ENCODE data around the gene NFATC1.

Gene NFATC1

GRCh38 chr18:79405781-79406575, 10.2 kb downstream of the NFATC1 start:
- DNase-seq = no peak

DNA sequence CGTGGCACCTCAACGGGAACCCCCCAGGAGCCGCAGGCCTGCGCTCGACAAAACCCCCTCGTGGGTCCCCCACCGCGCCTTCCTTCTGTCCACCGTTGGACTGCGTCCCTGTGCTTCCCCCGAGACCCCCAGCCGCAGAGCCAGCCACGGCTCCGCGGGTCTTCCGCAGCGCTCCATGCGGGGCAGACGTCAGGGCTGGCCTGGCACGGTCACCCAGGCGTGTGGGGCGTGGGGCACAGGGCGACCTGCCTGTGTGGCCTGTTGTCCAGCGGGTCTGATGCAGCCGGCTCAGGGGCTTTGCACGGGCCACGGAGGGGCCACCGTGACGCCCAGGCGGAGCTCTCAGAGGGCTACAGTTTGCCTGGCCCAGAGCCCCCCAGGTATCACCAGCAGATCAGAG, 11.0 kb downstream of the NFATC1 start:
- DNase-seq = no peak

DNA sequence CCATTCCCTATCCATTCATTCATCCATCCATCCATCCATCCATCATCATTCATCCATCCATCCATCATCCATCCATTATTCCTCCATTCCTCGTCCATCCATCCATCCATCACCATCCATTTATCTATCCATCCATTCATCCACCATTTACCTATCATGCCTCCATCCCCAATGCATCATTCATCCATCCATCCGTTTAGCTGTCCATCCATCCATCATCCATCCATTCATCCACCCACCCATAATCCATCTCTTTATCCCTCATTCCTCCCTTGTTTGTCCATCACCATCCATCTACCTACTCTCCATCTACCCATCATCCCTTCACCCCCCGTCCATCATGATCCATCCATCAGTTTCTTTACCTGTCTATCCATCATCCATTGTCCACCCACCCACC, 13.6 kb downstream of the NFATC1 start:
- no peak for DNase-seq

DNA sequence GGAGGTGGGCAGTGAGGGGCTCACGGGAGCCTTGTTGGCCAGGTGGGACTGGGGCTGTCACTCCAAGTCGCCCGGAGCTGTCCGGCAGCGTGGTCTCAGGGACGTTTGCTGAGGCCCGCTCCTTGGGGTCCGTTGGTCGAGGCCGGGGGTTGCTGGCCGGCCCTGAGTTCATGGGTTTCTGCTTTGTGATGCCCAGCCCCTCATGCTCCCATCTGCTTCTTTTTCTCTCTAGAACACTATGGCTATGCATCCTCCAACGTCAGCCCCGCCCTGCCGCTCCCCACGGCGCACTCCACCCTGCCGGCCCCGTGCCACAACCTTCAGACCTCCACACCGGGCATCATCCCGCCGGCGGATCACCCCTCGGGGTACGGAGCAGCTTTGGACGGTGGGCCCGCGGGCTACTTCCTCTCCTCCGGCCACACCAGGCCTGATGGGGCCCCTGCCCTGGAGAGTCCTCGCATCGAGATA, 14.5 kb downstream of the NFATC1 start:
- DNase-seq = no peak

DNA sequence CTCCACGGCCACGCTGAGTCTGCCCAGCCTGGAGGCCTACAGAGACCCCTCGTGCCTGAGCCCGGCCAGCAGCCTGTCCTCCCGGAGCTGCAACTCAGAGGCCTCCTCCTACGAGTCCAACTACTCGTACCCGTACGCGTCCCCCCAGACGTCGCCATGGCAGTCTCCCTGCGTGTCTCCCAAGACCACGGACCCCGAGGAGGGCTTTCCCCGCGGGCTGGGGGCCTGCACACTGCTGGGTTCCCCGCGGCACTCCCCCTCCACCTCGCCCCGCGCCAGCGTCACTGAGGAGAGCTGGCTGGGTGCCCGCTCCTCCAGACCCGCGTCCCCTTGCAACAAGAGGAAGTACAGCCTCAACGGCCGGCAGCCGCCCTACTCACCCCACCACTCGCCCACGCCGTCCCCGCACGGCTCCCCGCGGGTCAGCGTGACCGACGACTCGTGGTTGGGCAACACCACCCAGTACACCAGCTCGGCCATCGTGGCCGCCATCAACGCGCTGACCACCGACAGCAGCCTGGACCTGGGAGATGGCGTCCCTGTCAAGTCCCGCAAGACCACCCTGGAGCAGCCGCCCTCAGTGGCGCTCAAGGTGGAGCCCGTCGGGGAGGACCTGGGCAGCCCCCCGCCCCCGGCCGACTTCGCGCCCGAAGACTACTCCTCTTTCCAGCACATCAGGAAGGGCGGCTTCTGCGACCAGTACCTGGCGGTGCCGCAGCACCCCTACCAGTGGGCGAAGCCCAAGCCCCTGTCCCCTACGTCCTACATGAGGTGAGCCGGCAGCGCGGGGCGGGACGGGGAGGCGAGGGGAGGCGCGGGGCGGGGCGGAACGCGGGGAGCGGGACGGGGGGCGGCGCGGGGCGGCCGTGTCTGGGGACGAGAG, 15.2 kb downstream of the NFATC1 start:
- DNase-seq = no peak

DNA sequence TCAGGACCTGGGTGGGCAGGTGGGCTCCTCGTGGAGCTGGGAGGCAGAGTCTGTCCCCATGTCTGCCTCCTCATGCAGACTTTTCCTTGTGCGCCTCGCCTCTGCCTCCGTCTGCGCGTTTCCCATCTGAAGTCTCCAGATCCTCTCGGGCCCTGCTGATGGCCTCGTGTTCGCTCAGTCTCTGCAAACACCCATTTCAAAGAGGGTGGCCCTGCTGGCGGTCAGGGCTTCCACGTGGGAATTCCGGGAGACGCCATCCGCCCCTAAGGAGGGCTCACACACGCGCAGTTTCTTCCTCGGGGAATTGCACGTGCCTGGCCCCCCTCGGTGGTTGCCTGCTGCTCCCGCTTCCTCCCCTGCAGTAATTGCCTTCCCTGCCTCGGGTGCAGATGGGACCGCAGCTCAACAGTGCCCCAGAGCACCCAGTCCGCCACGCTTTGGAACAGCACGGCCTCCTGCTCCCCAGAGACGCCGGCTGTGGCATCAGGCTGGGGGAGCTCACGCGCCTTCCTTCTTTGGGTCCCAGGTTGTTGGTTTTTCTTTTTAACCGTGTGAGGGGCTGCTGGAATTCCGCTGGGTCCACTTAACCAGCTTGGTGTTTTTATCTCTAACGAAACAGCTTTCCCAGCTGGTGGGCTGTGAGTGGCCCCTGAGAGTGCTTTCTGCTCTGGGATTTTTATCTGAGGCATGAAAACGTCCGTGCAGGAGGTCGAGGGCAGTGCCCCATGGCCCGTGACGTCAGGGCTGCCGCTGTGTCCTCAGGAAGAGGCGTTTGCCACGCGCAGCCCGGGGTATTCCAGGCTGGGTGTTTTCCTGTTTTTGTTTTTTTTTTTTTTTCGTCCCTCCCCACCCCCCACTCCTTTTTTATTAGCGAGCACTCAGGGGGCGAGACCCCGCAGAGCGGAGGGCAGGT, 16.1 kb downstream of the NFATC1 start:
- no peak for DNase-seq

DNA sequence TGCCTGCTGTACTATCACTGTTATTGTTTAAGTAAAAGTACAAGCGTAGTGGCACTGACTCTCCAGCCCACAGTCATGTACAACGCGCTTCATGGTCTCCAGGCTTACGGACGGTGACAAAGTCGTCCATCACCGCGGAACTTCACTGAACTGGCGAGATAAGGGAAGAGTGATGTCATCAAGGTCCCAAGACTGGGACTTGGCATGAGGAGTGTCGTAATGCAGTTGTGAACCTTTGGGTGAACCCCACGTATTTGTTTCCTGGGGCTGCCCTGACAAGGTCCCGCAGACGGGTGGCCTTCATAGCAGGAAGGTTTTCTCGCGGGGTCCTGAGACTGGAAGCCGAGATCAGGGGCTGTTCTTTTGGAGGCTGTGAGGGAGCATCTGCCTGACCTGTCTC, 17.3 kb downstream of the NFATC1 start:
- DNase-seq = no peak

- DNase-seq = no peak
Observed at GRCh38 chr18:79413426-79413825, 17.7 kb downstream of the NFATC1 start.

DNA sequence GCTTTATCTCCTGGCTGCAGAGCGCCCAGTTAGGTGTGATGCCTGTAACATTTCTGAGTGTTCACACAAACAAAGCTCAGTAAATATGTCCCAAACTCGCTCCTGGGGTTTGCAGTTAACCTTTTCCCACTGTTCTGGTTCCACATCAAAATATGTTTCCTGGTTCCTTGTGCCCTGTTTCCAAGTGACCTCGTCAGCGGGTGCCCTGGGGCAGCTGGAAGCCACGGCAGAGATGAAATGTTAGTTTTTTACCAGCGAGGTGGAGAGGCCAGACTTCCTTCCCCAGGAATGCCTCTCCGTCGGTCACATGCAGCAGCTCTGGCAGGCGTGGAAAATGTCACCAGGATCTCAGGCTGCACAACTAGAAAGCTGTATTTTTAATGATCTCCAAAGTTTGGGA, 18.2 kb downstream of the NFATC1 start:
- no peak for DNase-seq

DNA sequence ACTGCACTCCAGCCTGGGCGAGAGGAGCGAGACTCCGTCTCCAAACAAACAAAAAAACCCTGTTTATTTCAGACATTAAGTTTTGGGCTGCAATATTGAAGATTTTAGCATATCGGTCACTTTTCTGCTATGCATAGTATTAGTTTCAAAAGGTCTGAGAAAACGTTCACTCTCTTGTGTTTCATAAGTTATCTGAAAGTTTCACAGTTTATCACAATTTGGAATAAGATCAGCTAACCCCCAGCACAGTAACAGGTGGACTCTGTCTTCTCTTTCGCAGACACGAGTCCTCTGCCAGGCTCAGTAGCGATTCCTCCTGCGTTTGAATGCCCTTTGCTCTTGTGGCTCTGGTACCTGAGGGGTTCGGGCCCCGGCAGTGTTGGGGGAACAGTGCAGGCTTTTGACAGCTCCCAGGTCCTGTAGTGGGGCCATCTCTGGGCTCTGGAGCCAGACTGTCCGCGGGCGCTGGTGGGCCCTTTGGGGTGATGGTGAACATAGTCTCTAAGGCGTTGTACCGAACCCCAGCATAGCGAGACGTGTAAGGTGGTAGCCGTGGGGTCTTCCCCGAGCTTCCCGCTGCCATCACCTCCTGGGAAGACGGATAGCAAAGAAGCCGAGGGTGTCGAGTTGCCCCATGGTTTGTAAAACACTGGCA, 20.4 kb downstream of the NFATC1 start:
- DNase-seq = no peak

- no peak for DNase-seq
Observed at GRCh38 chr18:79416677-79417052, 20.9 kb downstream of the NFATC1 start.

DNA sequence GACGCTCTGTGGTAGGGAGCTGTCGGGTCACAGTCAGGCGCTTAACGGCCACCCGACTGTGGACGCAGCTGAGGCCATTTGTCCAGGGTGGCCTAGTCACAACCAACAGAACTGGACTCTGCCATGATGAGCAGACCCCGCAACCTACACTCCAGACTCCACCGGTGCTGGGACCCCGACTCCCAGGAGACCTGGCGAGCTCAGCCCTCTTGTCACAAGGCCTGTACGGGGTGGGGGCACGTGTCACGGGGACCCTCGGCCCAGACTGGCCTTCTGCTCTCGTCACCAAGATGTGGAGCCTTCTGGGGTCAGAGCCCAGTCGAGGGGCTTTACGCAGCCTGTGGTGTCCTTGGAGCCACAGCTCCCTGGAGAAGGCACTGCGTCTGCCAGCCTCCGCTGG, 22.5 kb downstream of the NFATC1 start:
- DNase-seq = no peak

- no peak for DNase-seq
Observed at GRCh38 chr18:79418642-79419041, 22.9 kb downstream of the NFATC1 start.

DNA sequence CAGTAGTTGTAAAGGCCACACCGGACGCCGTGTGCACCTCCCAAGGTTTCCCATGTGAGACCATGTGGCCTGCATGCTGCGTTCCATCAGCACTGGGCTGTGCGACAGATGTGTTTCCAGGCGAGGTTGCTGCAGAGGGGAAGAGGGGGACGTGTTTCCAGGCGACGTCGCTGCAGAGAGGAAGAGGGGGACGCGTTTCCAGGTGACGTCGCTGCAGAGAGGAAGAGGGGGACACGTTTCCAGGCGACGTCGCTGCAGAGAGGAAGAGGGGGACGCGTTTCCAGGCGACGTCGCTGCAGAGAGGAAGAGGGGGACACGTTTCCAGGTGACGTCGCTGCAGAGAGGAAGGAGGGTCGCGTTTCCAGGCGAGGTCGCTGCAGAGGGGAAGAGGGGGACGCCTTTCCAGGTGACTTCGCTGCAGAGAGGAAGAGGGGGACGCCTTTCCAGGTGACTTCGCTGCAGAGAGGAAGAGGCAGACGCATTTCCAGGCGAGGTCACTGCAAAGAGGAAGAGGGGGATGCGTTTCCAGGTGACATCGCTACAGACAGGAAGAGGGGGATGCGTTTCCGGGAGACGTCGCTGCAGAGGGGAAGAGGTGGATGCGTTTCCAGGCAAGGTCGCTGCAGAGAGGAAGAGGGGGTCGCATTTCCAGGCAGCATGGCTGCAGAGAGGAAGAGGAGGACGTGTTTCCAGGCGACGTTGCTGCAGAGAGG, 24.5 kb downstream of the NFATC1 start:
- DNase-seq = no peak

DNA sequence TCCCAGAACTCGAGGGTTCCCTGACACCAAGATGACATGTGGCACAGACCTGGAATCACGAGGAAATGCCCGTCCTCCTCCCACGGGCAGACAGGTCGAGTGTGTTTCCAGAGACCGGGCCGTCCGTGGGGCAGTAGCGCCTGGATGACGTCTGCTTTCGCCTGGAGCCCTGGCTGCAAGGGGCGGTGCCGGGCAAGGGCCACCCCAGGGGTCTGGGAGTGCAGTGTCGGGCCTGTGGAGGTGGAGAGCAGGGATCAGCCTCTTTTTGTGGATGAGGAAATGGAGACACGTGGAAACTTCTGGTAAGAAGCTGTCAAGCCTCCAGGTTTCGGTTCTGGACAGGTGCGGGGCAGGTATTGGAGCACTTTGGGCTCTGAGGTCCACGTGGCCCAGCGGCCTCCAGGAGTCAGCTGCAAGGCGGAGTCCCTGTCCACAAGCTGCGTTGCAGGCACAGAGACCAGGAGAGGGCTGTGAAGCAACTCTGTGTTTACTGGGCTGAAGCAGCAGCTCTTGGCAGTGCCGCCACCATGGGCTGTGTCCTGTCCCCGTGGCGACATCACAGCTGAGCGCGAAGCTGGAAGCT, 25.6 kb downstream of the NFATC1 start:
- DNase-seq = no peak

- DNase-seq = no peak
Observed at GRCh38 chr18:79422022-79422782, 26.5 kb downstream of the NFATC1 start.

GRCh38 chr18:79422783-79423165, 27.0 kb downstream of the NFATC1 start:
- no peak for DNase-seq

DNA sequence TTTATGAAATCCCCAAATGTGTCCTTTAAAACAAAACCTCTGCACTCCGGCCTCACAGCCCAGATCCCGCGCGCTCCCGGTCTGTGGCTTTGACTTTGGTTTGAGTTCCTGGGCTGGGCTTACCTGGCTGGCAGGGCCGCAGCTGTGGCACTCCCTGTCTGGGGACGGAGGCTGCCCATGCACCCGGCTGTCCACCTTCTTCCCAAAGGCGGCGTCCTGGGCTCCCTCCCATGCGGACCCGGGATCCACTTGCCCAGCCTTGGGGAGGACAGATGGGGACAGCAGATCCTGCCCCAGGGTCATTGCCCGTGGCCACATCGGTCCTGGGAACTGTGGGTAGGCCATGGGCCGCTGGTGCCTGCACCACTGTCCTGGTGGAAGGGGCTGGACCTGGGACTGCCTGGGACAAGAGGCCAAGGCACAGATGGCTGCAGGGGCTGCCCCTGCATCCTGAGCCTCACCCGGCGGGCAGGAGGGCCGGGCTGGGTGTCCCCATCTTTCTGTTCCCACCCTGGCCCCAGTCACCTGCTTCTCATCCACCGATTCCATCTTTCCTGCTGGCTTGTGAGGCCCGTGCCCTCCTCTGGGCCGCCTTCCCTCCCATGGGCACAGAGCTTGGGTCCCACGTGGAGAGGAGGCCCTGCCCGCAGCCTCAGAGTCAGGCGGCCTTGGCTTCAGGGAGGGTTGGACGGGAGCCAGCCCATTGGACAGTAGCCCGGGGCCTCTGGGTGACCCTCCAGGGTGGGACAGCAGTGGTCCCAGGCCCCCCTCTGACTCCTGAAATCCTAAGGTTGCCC, 27.7 kb downstream of the NFATC1 start:
- DNase-seq = no peak

GRCh38 chr18:79424008-79424565, 28.4 kb downstream of the NFATC1 start:
- DNase-seq = no peak
